ENCODE results near the gene CTTN. TPM values are rescaled to one million over a fixed set of nuclear protein-coding genes. Genes with fewer than 3 reads are reported as not detected.

The CTTN gene
- total and polyA plus RNA-seq, 9 of the 15 experiments (the other 6 are each of a cell fraction or from before 2014, with no cell fraction given): 9.9 to 158 (median 99.7) TPM

DNA sequence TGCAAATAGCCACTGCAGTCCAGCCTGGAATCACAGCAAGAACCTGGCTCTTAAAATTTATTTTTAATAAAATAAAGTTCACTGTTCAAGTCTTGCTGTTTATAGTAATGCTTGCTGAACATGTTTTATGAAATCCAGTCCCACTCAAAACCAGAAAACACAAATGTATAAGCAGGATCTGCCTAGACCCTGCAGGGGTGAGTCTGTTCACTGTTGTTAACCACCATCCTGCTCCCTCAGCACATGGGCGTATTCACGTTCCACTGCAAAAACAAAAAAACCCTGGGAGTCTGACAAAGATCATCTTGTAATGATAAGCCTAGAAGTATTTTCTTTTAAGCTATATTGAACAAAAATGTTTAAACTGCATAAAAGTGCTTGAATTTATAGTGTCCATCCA is 45.0 kb upstream of the CTTN start:
- H3K79me2 ChIP-seq (ENCODE audit: control insufficient read depth, insufficient read depth, low read length): no peaks in the 10 kb centered on the region
- TF ChIP-seq SNIP1 (IDR thresholded peaks at IDR 0.05; ENCODE audit: low read depth) (no peak), PML (IDR thresholded peaks at IDR 0.05; ENCODE audit: low read length) (no peak), RAD21 (CRISPR knock-in tag; conservative IDR thresholded peaks at IDR 0.05 in 1 of 2, IDR thresholded peaks at IDR 0.05 in 1 of 2) (no peak), TAF15 (IDR thresholded peaks at IDR 0.05; ENCODE audit: low read depth, low read length) (no peak), ETV5 (CRISPR knock-in tag; IDR thresholded peaks at IDR 0.05; ENCODE audit: low read depth) (no peak), CUX1 (CRISPR knock-in tag; IDR thresholded peaks at IDR 0.05) (no peak)
- TF ChIP-seq, protein P1, sequence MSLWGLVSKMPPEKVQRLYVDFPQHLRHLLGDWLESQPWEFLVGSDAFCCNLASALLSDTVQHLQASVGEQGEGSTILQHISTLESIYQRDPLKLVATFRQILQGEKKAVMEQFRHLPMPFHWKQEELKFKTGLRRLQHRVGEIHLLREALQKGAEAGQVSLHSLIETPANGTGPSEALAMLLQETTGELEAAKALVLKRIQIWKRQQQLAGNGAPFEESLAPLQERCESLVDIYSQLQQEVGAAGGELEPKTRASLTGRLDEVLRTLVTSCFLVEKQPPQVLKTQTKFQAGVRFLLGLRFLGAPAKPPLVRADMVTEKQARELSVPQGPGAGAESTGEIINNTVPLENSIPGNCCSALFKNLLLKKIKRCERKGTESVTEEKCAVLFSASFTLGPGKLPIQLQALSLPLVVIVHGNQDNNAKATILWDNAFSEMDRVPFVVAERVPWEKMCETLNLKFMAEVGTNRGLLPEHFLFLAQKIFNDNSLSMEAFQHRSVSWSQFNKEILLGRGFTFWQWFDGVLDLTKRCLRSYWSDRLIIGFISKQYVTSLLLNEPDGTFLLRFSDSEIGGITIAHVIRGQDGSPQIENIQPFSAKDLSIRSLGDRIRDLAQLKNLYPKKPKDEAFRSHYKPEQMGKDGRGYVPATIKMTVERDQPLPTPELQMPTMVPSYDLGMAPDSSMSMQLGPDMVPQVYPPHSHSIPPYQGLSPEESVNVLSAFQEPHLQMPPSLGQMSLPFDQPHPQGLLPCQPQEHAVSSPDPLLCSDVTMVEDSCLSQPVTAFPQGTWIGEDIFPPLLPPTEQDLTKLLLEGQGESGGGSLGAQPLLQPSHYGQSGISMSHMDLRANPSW (CRISPR knock-in tag; IDR thresholded peaks at IDR 0.05): no peak
- TF ChIP-seq, protein P2, sequence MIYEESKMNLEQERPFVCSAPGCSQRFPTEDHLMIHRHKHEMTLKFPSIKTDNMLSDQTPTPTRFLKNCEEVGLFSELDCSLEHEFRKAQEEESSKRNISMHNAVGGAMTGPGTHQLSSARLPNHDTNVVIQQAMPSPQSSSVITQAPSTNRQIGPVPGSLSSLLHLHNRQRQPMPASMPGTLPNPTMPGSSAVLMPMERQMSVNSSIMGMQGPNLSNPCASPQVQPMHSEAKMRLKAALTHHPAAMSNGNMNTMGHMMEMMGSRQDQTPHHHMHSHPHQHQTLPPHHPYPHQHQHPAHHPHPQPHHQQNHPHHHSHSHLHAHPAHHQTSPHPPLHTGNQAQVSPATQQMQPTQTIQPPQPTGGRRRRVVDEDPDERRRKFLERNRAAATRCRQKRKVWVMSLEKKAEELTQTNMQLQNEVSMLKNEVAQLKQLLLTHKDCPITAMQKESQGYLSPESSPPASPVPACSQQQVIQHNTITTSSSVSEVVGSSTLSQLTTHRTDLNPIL (CRISPR knock-in tag; IDR thresholded peaks at IDR 0.05): no peak
- peaks cover 79% of the 10 kb centered on the region; the same call in 2 of the 3 replicates for H3K36me3 ChIP-seq (ENCODE audit: control insufficient read depth, insufficient read depth, low read length)
- H3K9me3 ChIP-seq (replicated peaks; ENCODE audit: control insufficient read depth, insufficient read depth, low read depth, low read length): no peaks in the 10 kb centered on the region
- no peak overlapping the region for H3K4me2 ChIP-seq (ENCODE audit: insufficient read depth, low read length)
- no peak overlapping the region for H3K4me3 ChIP-seq
- peaks cover 3% of the 10 kb centered on the region in 2 experiments; a peak in 2 of 5 replicates for H3K4me1 ChIP-seq (replicated peaks in 1 of 2; ENCODE audit: control insufficient read depth in 2 of 2, insufficient read depth in 2 of 2, low read length in 2 of 2)
- POLR2A ChIA-PET: no interaction called here
- FAIRE-seq (no peak), DNase-seq (ENCODE audit: extremely low read depth in 1 of 4, low spot score in 3 of 4) (no peak), ATAC-seq (no peak)
- 0 out of 2 replicates have a peak, but pooled peaks cover 3% of the 10 kb centered on the region for H4K20me1 ChIP-seq (replicated peaks; ENCODE audit: control insufficient read depth, insufficient read depth, low read length)
- no TSS peak for BruUV-seq (replicated peaks)
- H2AFZ ChIP-seq (ENCODE audit: low read depth, low read length): no peak overlapping the region
- H3K27me3 ChIP-seq (ENCODE audit: control insufficient read depth in 2 of 2, insufficient read depth in 2 of 2, low read length in 2 of 2): no peaks in the 10 kb centered on the region
- intact Hi-C loops (cut with micrococcal nuclease): no loop called here
- 89% methylated on average over 2 of the region's 2 CpGs for WGBS (ENCODE audit: insufficient coverage, low coverage, missing lambda C conversion rate)
- CTCF ChIA-PET (ENCODE audit: low intra/inter-chr PET ratio): no interaction called here
- H3K9ac ChIP-seq (ENCODE audit: insufficient read depth in 1 of 2, low read depth in 2 of 2, low read length in 2 of 2): no peak overlapping the region
- no peak overlapping the region for H3K27ac ChIP-seq (ENCODE audit: extremely low read depth, low read depth, low read length)
- in situ Hi-C loops (cut with MboI): no loop called here
- no peaks in the 10 kb centered on the region for H3K9me1 ChIP-seq (ENCODE audit: control insufficient read depth, insufficient read depth, low read length)

All from K562 (cell line).